ENCODE data around the gene PRSS33. TPM values are rescaled to one million over a fixed set of nuclear protein-coding genes. Genes with fewer than 3 reads are reported as not detected.

Gene PRSS33
- total and polyA plus RNA-seq, 12 donors, result 0.60 TPM; not detected in 11

DNA sequence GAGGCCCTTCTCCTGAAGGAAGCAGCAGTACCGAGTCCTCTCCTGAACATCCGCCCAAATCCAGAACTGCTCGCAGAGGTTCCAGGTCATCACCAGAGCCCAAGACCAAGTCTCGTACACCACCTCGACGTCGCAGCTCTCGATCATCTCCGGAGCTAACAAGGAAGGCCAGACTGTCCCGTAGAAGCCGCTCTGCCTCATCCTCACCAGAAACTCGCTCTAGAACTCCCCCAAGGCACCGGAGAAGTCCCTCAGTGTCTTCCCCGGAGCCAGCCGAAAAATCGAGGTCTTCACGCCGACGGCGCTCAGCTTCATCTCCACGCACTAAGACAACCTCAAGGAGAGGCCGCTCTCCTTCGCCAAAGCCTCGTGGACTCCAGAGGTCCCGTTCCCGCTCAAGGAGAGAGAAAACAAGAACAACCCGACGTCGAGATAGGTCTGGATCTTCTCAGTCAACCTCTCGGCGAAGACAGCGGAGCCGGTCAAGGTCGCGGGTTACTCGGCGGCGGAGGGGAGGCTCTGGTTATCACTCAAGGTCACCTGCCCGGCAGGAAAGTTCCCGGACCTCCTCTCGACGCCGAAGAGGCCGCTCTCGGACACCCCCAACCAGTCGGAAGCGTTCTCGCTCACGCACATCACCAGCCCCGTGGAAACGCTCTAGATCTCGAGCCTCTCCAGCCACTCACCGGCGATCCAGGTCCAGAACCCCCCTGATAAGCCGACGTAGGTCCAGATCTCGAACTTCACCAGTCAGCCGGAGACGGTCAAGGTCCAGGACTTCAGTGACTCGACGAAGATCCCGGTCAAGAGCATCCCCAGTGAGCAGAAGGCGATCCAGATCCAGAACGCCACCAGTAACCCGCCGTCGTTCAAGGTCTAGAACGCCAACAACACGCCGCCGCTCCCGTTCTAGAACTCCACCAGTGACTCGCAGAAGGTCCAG is 21.6 kb downstream of the PRSS33 start:
- WGBS, 2 donors, result 98% methylated on average over 73 of the region's 73 CpGs
- no peak overlapping the region for H3K27ac ChIP-seq
- peaks cover 0 to 37% (median 10%) of the 10 kb centered on the region in 9 donors for H3K4me1 ChIP-seq
- DNase-seq (no peak), ATAC-seq (no peak)
- peaks cover 10 to 100% (median 98%) of the 10 kb centered on the region in 9 donors for H3K36me3 ChIP-seq
- H3K4me3 ChIP-seq, result no peak overlapping the region
- TF ChIP-seq, protein P1, sequence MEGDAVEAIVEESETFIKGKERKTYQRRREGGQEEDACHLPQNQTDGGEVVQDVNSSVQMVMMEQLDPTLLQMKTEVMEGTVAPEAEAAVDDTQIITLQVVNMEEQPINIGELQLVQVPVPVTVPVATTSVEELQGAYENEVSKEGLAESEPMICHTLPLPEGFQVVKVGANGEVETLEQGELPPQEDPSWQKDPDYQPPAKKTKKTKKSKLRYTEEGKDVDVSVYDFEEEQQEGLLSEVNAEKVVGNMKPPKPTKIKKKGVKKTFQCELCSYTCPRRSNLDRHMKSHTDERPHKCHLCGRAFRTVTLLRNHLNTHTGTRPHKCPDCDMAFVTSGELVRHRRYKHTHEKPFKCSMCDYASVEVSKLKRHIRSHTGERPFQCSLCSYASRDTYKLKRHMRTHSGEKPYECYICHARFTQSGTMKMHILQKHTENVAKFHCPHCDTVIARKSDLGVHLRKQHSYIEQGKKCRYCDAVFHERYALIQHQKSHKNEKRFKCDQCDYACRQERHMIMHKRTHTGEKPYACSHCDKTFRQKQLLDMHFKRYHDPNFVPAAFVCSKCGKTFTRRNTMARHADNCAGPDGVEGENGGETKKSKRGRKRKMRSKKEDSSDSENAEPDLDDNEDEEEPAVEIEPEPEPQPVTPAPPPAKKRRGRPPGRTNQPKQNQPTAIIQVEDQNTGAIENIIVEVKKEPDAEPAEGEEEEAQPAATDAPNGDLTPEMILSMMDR (IDR thresholded peaks at IDR 0.05), result no peak
- no peaks in the 10 kb centered on the region for H3K9me3 ChIP-seq
- intact Hi-C loops (cut with DNase I), result no loop called here
- no peaks in the 10 kb centered on the region for H3K27me3 ChIP-seq

DNA sequence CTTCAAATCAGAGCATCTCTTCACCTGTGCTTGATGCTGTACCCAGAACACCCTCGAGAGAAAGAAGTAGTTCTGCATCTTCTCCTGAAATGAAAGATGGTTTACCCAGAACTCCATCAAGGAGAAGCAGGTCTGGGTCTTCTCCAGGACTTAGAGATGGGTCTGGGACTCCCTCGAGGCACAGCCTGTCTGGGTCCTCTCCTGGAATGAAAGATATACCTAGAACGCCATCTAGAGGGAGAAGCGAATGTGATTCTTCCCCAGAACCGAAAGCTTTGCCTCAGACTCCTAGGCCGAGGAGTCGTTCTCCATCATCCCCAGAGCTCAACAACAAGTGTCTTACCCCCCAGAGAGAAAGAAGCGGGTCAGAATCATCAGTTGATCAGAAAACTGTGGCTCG is 22.6 kb downstream of the PRSS33 start:
- DNase-seq (no peak), ATAC-seq (no peak)
- Histone ChIP-seq H3K4me1 (peaks cover 0 to 29% (median 12%) of the 10 kb centered on the region in 9 donors), H3K9me3 (no peaks in the 10 kb centered on the region), H3K27ac (no peak overlapping the region), H3K36me3 (peaks cover 10 to 100% (median 95%) of the 10 kb centered on the region in 9 donors), H3K27me3 (no peaks in the 10 kb centered on the region), H3K4me3 (no peak overlapping the region)
- TF ChIP-seq, protein P1 (IDR thresholded peaks at IDR 0.05), result no peak
- intact Hi-C loops (cut with DNase I), result no loop called here
- WGBS, 2 donors, result 96 to 98% methylated on average over 9 of the region's 9 CpGs

DNA sequence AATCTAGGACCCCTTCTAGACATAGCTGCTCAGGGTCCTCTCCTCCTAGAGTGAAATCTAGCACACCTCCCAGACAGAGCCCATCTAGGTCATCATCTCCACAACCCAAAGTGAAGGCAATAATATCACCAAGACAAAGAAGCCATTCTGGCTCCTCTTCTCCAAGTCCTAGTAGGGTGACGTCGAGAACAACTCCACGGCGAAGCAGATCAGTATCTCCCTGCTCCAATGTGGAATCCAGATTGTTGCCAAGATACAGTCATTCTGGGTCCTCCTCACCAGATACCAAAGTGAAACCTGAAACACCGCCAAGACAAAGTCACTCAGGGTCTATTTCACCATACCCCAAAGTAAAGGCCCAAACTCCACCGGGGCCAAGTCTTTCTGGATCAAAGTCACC is 24.2 kb downstream of the PRSS33 start:
- DNase-seq, result no peak
- Histone ChIP-seq H3K4me1 (peaks cover 0 to 14% (median 11%) of the 10 kb centered on the region in 9 donors), H3K9me3 (no peaks in the 10 kb centered on the region), H3K27ac (no peak overlapping the region), H3K36me3 (peaks cover 15 to 100% (median 95%) of the 10 kb centered on the region in 9 donors), H3K4me3 (no peak overlapping the region), H3K27me3 (no peaks in the 10 kb centered on the region)
- TF ChIP-seq, protein P1 (IDR thresholded peaks at IDR 0.05), result no peak
- no peak for ATAC-seq
- WGBS, 2 donors, result 94 to 97% methylated on average over 6 of the region's 6 CpGs
- intact Hi-C loops (cut with DNase I), result no loop called here

DNA sequence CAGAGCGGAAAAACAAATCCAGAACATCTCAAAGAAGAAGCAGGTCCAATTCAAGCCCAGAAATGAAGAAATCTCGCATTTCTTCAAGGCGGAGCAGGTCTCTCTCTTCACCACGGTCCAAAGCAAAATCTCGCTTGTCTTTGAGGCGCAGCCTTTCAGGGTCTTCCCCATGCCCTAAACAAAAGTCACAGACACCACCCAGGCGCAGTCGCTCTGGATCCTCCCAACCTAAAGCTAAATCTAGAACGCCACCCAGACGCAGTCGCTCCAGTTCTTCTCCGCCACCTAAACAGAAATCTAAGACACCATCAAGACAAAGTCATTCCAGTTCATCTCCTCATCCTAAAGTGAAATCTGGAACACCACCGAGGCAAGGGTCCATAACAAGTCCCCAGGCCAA is 24.6 kb downstream of the PRSS33 start:
- peaks cover 0 to 15% (median 9%) of the 10 kb centered on the region in 9 donors for H3K4me1 ChIP-seq
- intact Hi-C loops (cut with DNase I), result no loop called here
- no peak overlapping the region for H3K4me3 ChIP-seq
- H3K27ac ChIP-seq, result no peak overlapping the region
- no peaks in the 10 kb centered on the region for H3K9me3 ChIP-seq
- peaks cover 15 to 100% (median 95%) of the 10 kb centered on the region in 9 donors for H3K36me3 ChIP-seq
- ATAC-seq (no peak), DNase-seq (no peak)
- WGBS, 2 donors, result 97 to 98% methylated on average over 13 of the region's 13 CpGs
- H3K27me3 ChIP-seq, result no peaks in the 10 kb centered on the region
- TF ChIP-seq, protein P1 (IDR thresholded peaks at IDR 0.05), result no peak

Measured in heart right ventricle (tissue), 16 donors.